ENCODE results near the gene ZNF778.

- no peak for TF ChIP-seq ZNF350 (tag by site-specific recombination; IDR thresholded peaks at IDR 0.05)
- no peak for TF ChIP-seq ZNF571 (tag by site-specific recombination; IDR thresholded peaks at IDR 0.05)
- TF ChIP-seq TCF7L2 (IDR thresholded peaks at IDR 0.05; ENCODE audit: borderline replicate concordance, low read depth, low read length), result no peak
- TF ChIP-seq ZNF132 (tag by site-specific recombination; IDR thresholded peaks at IDR 0.05; ENCODE audit: borderline replicate concordance), result no peak
- TF ChIP-seq ZNF510 (tag by site-specific recombination; IDR thresholded peaks at IDR 0.05; ENCODE audit: insufficient replicate concordance), result no peak
- no peak for TF ChIP-seq CTCF (tag by site-specific recombination; IDR thresholded peaks at IDR 0.05)
- TF ChIP-seq ZNF121 (tag by site-specific recombination; IDR thresholded peaks at IDR 0.05), result no peak
- TF ChIP-seq ZNF10 (tag by site-specific recombination; IDR thresholded peaks at IDR 0.05), result no peak
- no peak for TF ChIP-seq ZNF623 (tag by site-specific recombination; IDR thresholded peaks at IDR 0.05)
Measured at GRCh38 chr16:89283449-89283848, 65.9 kb downstream of the ZNF778 start.
